GM19099 (cell line): ENCODE results near the gene ABCB8.
A peak's percentile ranks its signal among the peaks of the same experiment; 100 is the strongest.

Source experiments
- POLR2A ChIP-seq: IDR thresholded peaks from 3 replicates; pipeline ENCODE4 v1.6.1; 2011; ENCODE audit warnings: low read depth; ENCODE audit not compliant: insufficient read length; ENCODE audit errors: extremely low read depth

ABCB8 gene

DNA sequence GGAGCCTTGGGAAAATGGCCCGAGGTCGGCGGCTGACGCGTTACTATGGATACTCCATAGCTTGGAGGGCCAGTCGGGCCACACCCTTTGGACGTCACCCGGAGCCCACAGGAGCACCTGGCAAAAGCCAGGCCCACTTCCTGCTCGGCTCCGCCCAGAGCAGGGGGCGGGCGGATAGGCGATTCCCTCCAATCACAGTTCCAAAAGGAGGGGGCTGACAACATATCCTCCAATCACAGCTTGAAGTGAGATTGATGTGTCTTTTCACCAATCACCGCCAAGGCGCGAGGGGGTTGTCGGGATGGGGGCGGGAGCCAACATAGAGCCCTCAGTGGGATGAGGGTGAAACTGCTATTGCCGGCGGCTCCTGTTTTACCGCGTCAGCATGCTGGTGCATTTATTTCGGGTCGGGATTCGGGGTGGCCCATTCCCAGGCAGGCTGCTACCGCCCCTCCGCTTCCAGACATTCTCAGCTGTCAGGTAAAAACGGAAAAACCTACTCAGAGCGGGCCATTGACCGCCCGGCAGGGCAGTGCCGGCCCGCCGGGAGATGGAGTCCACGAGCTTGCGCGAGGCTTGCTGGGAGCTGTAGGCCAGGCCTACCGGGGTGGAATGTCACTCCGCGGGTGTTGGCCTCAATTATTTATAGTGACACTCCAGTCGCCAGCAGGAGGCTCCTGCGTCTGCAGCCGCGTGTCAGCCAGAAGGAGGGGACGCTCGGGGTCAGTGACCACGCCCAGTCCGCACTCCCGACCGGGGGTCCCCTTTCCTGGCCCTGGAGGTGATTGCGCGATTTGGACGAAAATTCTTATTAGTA is at the start of gene ABCB8:
Gene ABCB8 (plus strand): TSS at position 320 of the 817 bp plus-strand sequence. CDS start 66 bp downstream, at position 386.
- peak; percentile 62 for TF ChIP-seq POLR2A

DNA sequence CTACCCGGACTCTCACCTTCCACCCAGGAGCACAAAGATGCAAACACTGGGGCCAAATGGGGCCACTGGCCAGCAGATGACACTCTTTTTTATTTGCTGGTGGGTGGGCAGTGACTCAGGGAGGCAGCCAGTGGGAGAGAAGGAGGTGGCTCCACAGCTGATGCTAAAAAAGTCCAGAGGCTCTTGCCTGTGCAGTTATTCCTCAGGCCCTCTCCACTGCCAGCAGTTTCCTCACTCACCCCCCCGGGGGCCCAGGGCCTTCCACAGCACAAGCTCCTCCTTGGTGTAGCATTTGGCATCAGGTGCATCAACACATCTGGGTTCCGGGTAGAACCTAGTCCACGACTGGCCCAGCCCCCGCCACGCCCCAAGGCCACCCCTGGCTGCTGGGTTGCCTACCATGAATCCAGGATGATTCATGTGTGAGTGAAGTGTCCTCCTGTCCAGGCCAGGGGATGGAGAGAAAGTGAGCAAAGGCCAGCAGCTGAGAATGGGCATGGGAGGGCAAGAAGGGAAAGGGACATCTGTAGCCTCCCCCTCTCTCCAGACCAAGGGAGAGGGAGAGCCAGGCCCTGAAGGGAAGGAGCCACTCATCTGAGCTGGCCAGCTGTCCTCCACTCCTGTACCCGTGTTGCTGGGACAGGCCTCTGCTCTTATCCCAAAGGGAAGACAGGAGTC is 48.4 kb upstream of the ABCB8 start:
- no peak for TF ChIP-seq POLR2A

DNA sequence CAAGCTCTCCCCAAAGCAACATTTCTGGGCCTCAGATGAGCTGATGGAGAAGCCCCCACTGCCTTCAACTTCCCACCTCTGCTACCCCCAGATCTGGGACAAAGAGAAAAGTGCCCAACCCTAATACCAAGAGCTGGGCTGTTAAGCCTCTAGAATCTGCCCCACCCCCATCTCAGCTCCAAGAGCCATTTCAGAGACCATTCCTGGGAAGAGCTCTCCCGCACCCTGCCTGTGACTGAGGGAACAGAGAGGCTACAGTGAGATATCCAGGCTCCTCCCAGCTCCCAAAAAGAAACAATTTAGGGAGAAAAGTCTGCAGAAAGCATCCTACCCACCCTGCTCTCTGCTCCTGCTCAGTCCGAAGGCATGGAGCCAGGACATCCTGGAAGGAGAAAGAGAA is 47.6 kb upstream of the ABCB8 start:
- no peak for TF ChIP-seq POLR2A

DNA sequence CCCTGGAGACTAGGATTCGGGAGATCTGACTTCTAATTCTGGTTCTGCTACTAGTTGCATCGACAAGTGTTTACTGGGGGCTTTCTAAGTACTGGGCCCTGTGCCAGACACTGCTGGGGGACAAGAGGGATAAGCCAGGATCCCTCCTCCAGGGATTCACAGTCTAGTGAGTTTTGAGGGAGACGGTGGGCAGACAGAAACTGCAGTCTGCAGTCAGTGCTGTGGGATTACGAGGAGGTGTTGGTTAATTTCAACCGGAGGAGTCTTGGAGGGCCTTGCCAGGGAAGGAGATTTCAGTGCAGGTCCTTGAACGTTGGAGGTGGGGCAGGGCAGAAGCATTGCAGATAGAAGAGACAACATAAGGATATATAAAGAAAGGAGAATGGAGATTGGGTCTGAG is 46.6 kb upstream of the ABCB8 start:
- no peak for TF ChIP-seq POLR2A

DNA sequence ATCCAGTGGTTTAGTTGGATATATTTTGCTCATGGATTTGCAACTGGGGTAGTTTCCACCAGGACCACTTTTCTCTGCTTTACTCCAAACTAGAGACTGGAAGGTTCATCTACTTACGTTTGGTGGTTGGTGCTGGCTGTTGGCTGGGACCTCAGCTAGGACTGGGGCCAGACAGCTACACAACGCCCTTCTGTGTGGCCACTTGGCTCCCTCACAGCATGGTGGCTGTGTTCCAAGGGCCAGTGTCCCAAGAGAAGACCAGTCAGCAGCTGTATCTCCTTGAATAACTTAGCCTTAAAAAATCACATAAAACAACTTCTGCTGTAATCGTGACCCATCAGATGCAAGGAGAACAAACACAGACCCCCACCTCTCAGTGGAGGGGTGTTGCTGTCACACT is 45.9 kb upstream of the ABCB8 start:
- TF ChIP-seq POLR2A: no peak

DNA sequence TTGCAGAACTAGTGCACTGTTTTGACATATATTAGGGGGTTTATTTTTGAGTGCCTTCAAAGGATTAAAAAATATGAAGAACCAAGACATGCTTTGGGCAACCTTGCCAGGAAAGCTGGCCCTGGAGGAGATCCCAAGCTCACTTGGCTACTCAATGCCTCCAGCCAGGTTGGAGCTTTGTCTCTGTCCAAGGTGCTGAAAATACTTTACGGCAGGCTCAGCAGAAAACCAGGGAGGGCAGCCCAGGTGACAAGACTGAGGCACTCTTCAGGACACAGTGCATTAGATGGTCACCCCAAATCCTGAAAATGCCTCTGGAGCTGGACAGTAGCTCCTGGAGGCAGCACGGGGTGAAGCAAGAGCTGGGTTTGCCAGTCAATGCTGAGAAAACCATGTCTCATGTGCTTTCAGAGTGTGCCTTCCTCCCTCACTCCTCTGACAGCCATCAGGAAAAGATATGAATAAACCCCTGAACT is 44.3 kb upstream of the ABCB8 start:
- no peak for TF ChIP-seq POLR2A

DNA sequence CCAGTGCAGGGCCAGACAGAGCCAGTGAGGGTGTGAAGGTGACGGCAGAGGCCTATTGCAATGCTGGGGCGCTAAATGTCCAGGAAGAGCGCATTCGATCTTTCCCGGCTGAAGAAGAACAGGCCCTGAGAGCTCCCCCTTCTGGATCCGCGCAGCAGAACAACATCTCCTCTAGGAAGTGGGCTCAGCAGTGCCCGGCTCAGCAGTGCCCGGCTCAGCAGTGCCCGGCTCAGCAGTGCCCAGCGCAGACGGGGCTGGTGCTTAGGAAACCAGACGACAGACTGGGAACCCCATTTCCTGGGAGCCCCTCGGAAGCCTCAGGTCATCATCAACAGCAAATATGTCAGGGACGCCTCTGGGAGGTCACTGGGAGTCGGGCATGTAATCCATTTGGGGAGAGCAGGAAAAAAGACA is 42.1 kb upstream of the ABCB8 start:
- TF ChIP-seq POLR2A: no peak

DNA sequence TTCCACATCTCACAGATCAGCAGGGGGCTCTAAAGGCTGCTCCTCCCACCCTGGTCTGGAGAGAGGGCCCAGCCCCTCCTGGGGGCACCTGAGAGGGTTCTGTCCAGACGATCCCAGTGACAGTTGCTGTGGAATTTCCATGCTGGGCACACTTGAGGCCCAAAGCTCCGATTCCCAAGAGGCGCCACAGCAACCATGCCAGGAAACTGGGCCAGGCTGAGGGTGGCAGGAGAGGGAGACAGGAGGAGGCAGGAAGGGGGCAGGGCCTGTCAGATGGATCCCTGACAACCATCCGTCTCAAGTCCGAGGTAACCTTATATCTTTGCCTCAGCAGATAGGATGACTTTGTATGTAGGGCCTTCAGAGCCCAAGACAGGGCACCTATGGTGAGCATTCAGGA is 41.7 kb upstream of the ABCB8 start:
- no peak for TF ChIP-seq POLR2A

DNA sequence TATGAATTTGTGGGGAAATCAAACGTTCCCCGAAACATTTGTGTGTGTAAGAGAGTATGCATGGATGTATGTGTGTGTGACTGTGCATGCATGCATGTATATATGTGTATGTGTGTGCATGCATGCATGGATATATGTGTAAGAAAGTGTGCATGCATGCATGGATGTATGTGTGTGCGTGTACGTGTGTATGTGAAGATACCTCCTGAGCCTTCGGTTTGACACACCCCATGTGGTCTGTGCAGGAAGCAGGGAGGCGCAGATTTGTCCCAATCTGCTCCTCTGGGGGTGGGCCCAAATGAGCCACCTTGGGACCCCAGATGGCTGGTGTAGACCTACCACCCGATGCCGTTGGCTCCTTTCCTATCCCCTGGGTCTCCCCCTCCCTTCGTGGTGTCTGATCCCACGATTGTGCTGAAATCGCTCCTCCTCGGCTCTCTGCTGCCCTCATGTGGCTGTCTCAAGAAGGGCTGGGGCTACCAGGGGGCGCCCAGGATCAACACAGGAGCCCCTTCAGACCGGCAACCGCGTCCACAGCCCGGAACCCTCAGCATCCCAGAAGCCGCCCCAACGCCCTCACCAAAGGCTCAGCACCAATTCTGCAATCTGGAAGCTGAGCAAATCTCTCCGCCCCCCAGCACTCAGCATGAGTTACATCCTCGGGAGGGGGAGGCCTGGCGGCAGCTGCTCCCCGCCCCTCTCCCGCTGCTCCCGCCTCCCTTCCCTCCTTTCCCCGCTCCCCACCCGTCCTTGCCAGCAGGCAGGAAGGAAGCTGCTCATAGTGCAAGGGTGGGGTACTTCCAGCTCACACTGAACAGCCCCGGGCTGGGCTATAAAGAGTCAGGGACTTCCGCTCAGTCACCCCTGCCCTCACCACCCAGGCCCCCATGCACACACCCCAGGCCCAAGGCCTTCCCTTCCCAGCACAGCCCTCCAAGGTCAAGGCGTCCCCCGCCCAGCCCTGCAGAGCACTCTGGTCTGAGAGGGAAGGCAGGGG is 39.7 kb upstream of the ABCB8 start:
- no peak for TF ChIP-seq POLR2A

DNA sequence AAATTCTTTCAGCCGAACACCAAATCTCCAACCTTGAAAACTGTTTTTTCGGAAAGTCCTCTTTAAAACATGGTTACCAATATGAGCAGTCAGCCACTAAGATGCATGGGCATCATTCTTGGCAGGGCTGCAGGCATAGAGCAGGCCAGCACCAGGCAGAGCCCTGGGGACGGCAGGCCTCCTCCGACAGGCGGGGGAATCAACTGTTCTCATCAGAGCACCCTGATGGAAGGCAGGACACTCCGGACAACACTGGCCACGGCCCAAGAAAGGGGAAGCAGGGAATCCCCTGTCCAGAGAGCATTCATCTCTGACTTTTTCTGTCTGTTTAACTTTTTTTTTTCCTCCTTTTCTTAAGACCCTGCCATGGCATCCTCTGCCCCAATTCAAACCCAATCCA is 38.8 kb upstream of the ABCB8 start:
- TF ChIP-seq POLR2A: no peak

DNA sequence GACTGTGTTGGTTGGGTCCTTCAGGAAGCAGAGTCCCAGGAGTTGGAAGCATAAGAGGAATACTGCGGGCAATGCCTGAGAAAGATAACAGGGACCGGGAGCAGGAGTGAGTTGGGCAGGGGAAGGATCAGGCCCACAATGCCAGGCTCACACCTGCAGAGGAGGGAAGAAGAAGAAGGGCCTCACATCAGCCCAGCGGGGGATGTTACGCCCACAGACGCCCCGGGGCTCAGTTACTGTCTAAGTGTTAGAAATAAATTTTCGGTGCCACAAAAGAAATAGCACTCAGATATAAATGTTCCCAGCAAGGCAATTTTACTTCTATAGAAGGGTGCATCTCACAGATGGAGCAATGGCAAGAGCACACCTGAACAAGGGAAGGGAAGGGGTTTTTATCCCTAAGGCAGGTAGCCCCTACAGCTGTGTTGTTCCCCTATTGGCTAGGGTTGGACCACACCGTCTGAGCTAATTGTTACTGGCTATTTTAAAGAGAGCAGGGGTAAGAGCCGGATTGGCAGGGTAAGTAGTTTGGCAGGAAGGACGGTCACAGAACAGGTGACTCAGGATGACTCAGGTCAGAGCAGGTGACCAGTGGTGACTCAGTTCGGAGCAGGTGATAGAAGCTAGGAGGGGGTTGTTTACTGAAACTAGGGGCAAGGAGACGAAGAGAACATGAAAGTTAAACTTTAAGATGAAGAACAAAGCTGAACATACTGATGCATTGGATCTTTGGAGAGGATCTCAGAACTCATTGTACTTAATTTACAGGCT is 37.6 kb upstream of the ABCB8 start, which contains the start of gene NOS3:
Gene NOS3 (plus strand): TSS at position 602 of the 771 bp plus-strand sequence. CDS start 2,787 bp downstream, outside the sequence.
- TF ChIP-seq POLR2A: no peak

DNA sequence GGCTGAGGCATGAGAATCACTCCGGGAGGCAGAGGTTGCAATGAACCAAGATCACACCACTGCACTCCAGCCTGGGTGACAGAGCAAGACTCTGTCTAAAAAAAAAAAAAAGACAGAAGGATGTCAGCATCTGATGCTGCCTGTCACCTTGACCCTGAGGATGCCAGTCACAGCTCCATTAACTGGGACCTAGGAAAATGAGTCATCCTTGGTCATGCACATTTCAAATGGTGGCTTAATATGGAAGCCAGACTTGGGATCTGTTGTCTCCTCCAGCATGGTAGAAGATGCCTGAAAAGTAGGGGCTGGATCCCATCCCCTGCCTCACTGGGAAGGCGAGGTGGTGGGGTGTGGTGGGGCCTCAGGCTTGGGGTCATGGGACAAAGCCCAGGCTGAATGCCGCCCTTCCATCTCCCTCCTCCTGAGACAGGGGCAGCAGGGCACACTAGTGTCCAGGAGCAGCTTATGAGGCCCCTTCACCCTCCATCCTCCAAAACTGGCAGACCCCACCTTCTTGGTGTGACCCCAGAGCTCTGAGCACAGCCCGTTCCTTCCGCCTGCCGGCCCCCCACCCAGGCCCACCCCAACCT is 36.1 kb upstream of the ABCB8 start:
- no peak for TF ChIP-seq POLR2A

DNA sequence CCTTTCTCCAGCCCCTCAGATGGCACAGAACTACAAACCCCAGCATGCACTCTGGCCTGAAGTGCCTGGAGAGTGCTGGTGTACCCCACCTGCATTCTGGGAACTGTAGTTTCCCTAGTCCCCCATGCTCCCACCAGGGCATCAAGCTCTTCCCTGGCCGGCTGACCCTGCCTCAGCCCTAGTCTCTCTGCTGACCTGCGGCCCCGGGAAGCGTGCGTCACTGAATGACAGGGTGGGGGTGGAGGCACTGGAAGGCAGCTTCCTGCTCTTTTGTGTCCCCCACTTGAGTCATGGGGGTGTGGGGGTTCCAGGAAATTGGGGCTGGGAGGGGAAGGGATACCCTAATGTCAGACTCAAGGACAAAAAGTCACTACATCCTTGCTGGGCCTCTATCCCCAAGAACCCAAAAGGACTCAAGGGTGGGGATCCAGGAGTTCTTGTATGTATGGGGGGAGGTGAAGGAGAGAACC is 35.4 kb upstream of the ABCB8 start:
- no peak for TF ChIP-seq POLR2A

DNA sequence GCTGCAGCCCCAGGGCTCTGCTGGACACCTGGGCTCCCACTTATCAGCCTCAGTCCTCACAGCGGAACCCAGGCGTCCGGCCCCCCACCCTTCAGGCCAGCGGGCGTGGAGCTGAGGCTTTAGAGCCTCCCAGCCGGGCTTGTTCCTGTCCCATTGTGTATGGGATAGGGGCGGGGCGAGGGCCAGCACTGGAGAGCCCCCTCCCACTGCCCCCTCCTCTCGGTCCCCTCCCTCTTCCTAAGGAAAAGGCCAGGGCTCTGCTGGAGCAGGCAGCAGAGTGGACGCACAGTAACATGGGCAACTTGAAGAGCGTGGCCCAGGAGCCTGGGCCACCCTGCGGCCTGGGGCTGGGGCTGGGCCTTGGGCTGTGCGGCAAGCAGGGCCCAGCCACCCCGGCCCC is 34.7 kb upstream of the ABCB8 start:
- TF ChIP-seq POLR2A: no peak

DNA sequence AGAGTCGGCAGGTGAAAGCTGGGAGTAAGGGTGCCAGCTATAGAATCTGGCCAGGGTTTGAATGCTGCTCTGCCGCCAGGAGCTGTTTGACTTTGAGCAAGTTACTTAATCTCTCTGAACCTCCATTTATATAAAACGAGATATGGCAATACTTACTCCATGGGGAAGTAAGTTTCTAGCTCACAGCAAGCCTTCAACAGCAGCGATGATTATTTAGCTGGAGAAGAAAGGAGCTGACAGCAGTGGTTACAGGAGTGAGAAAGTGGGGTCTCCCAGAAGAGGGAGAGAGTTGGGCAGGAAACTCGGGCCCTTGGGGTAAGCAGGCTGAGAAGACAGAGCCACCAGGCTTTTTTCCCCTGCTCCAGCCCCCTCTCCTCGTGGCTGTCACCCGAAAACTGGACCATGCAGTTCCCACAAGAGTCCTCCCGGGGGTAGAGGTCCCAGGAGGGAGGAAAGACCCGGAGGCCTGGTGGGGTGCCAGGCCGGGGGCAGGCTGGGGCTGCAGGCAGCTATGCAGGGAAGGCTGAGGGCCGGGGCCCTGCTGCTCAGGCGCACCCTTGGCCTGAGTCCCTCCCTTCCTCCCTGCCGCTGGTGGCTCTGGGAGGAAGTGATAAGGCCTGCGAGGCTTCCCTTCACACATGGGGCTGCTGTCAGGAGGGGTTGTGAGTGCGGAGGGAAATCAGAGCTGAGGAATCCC is 34.0 kb upstream of the ABCB8 start:
- no peak for TF ChIP-seq POLR2A
